Fibroblast of lung (primary cell): ENCODE data around the gene UBE2K. TPM values are rescaled to one million over a fixed set of nuclear protein-coding genes. Genes with fewer than 3 reads are reported as not detected.

ENCODE experiments used
- DNase-seq, 2 donors: peaks; one replicate each; pipeline versions ENCODE4 v3.0.0 to v3.0.0-alpha.2; 2010; ENCODE audit warnings: low read depth in 2 of 2
- H2AFZ ChIP-seq: 2 replicates; pipeline ENCODE4 v1.5.1; 2012; ENCODE audit warnings: low read length, control low read depth, inconsistent platforms
- H3K27ac ChIP-seq: 2 replicates; pipeline ENCODE4 v1.5.1; 2011; ENCODE audit warnings: low read length, control low read depth; ENCODE audit not compliant: insufficient read depth
- H3K27me3 ChIP-seq: 2 replicates; pipeline ENCODE4 v1.5.1; 2011; ENCODE audit warnings: mild to moderate bottlenecking, low read length; ENCODE audit not compliant: control insufficient read depth, insufficient read depth
- H3K36me3 ChIP-seq: 2 replicates; pipeline ENCODE4 v1.5.1; 2011; ENCODE audit warnings: low read length; ENCODE audit not compliant: control insufficient read depth, insufficient read depth
- H3K4me1 ChIP-seq: 2 replicates; pipeline ENCODE4 v1.5.1; 2011; ENCODE audit warnings: low read length; ENCODE audit not compliant: control insufficient read depth, insufficient read depth; ENCODE audit errors: extremely low read depth
- H3K4me2 ChIP-seq: 2 replicates; pipeline ENCODE4 v1.5.1; 2011; ENCODE audit warnings: low read length, control low read depth; ENCODE audit not compliant: insufficient read depth; ENCODE audit errors: extremely low read depth
- H3K4me3 ChIP-seq, 4 experiments: fragments of 200-600 bp in 1 of 4; sonication (generic) in 1 of 4; replicated peaks in 1 of 4; 2 replicates each; pipeline ENCODE4 v1.5.1; 2011 to 2016; ENCODE audit warnings: low read length in 4 of 4, low read depth in 3 of 4, mild to moderate bottlenecking in 3 of 4, control low read depth in 2 of 4, inconsistent platforms in 1 of 4, mixed read lengths in 1 of 4; ENCODE audit not compliant: insufficient read depth in 1 of 4; ENCODE audit errors: control extremely low read depth in 1 of 4
- H3K79me2 ChIP-seq: 2 replicates; pipeline ENCODE4 v1.5.1; 2012; ENCODE audit warnings: mild to moderate bottlenecking, low read length, inconsistent platforms; ENCODE audit not compliant: control insufficient read depth, insufficient read depth
- H3K9ac ChIP-seq: 2 replicates; pipeline ENCODE4 v1.5.1; 2011; ENCODE audit warnings: mild to moderate bottlenecking, low read length, control low read depth; ENCODE audit not compliant: insufficient read depth
- H3K9me3 ChIP-seq: 2 replicates; pipeline ENCODE4 v1.5.1; 2012; ENCODE audit warnings: low read depth, low read length; ENCODE audit not compliant: control insufficient read depth, insufficient read depth
- H4K20me1 ChIP-seq: 2 replicates; pipeline ENCODE4 v1.5.1; 2011; ENCODE audit warnings: low read length; ENCODE audit not compliant: control insufficient read depth, insufficient read depth; ENCODE audit errors: extremely low read depth
- EZH2 ChIP-seq: IDR thresholded peaks from 2 replicates; pipeline ENCODE4 v1.5.1; 2012; ENCODE audit warnings: low read length, control low read depth, mild to moderate bottlenecking; ENCODE audit errors: missing control alignments
- polyA plus RNA-seq, 2 donors: library from polyadenylated mRNA; depleted of rRNA in 1 of 2; stranded (reverse) in 1 of 2; unstranded in 1 of 2; fragments of >200 nt; gene quantifications; 2 replicates each; pipeline ENCODE4 v1.2.1, GENCODE V29; 2011 to 2012; ENCODE audit warnings: missing spikeins in 1 of 2
- total RNA-seq: library from RNA; depleted of rRNA; stranded (reverse); fragments of >200 nt; gene quantifications from 2 replicates; pipeline ENCODE4 v1.2.1, GENCODE V29; 2014
- TF ChIP-seq, protein P1 (sequence below), 2 donors: IDR thresholded peaks in 1 of 2; conservative IDR thresholded peaks in 1 of 2; 1 replicate in 1 of 2; 2 replicates in 1 of 2; pipeline ENCODE4 v1.5.1; 2011 to 2012; ENCODE audit warnings: low read length in 2 of 2, control low read depth in 1 of 2, inconsistent platforms in 1 of 2, low read depth in 1 of 2, mild to moderate bottlenecking in 1 of 2

UBE2K gene
- total and polyA plus RNA-seq, 2 donors (not counting 1 experiment from before 2014, with no cell fraction given) = 15.0 to 122 TPM

DNA sequence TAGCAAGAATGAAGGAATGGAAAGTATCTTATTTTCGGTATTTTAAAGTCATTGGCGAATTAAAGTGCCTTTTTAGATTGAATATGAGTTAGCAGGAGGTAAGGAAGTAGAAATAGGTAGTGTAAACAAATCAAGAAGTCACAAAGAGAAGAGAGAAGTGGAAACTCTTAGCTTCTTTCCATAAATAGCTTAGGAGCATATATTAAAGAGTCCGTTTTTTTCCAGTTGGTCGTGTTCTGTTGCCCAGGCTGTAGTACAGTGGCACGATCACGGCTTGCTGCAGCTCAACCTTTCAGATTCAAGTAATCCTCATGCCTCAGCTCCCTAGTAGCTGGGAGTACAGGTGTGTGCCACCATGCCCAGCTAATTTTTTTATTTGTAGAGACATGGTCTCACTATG lies 56.4 kb downstream of the UBE2K start:
- Histone ChIP-seq H3K4me1 (no peaks in the 10 kb centered on the region), H2AFZ (no peak overlapping the region), H4K20me1 (no peaks in the 10 kb centered on the region), H3K9me3 (no peaks in the 10 kb centered on the region), H3K4me3 (no peak overlapping the region), H3K4me2 (no peak overlapping the region), H3K36me3 (peaks cover 4% of the 10 kb centered on the region), H3K27ac (no peak overlapping the region), H3K9ac (no peak overlapping the region), H3K27me3 (no peaks in the 10 kb centered on the region), H3K79me2 (peaks cover under 1% of the 10 kb centered on the region)
- no peak for DNase-seq
- TF ChIP-seq, protein P1, sequence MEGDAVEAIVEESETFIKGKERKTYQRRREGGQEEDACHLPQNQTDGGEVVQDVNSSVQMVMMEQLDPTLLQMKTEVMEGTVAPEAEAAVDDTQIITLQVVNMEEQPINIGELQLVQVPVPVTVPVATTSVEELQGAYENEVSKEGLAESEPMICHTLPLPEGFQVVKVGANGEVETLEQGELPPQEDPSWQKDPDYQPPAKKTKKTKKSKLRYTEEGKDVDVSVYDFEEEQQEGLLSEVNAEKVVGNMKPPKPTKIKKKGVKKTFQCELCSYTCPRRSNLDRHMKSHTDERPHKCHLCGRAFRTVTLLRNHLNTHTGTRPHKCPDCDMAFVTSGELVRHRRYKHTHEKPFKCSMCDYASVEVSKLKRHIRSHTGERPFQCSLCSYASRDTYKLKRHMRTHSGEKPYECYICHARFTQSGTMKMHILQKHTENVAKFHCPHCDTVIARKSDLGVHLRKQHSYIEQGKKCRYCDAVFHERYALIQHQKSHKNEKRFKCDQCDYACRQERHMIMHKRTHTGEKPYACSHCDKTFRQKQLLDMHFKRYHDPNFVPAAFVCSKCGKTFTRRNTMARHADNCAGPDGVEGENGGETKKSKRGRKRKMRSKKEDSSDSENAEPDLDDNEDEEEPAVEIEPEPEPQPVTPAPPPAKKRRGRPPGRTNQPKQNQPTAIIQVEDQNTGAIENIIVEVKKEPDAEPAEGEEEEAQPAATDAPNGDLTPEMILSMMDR (conservative IDR thresholded peaks at IDR 0.05 in 1 of 2, IDR thresholded peaks at IDR 0.05 in 1 of 2; ENCODE audit: low read depth in 1 of 2, low read length in 2 of 2) = no peak
- no peak for TF ChIP-seq EZH2

DNA sequence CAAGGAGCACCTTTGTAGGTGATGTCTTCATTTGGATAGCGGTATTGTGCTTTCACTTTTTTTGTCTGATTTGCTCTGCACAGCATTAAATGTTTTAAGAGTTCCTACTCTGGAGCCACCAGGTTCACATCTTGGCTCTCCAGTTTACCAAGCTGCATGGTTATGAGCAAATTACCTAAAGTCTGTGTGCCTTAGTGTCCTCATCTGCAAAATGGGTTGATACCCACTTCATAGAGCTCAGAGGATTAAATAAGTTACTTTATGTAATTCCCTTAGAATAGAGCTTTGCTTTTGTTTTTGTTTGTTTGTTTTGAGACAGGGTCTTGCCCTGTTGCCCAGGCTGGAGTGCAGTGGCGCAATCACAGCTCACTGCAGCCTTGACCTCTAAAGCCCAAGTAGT lies 58.2 kb downstream of the UBE2K start:
- Histone ChIP-seq H3K9ac (no peak overlapping the region), H3K27ac (no peak overlapping the region), H3K79me2 (no peaks in the 10 kb centered on the region), H3K4me2 (no peak overlapping the region), H3K27me3 (no peaks in the 10 kb centered on the region), H4K20me1 (no peaks in the 10 kb centered on the region), H3K4me3 (no peak overlapping the region), H3K9me3 (no peaks in the 10 kb centered on the region), H3K36me3 (peaks cover 4% of the 10 kb centered on the region), H2AFZ (no peak overlapping the region), H3K4me1 (no peaks in the 10 kb centered on the region)
- no peak for TF ChIP-seq EZH2
- TF ChIP-seq, protein P1 (conservative IDR thresholded peaks at IDR 0.05 in 1 of 2, IDR thresholded peaks at IDR 0.05 in 1 of 2; ENCODE audit: low read depth in 1 of 2, low read length in 2 of 2) = no peak
- DNase-seq = no peak

DNA sequence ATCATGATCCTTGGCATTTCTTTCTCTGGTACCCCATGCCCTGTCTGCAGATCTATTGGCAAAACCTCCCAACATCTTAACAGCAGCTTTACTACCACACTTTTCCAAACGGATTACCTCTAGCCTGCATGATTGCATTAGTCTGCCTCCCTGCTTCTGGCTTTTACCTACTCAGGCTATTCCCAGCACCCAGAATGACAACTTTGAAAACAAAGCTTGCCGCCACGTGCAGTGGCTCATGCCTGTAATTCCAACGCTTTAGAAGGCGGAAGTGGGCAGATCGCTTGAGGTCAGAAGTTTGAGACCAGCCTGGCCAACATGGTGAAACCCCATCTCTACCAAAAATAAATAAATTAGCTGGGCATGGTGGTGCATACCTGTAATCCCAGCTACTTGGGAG lies 60.2 kb downstream of the UBE2K start:
- no peaks in the 10 kb centered on the region for H3K9me3 ChIP-seq
- H3K27ac ChIP-seq = no peak overlapping the region
- H4K20me1 ChIP-seq = no peaks in the 10 kb centered on the region
- H3K27me3 ChIP-seq = no peaks in the 10 kb centered on the region
- no peaks in the 10 kb centered on the region for H3K79me2 ChIP-seq
- no peak overlapping the region for H3K4me3 ChIP-seq
- TF ChIP-seq, protein P1 (conservative IDR thresholded peaks at IDR 0.05 in 1 of 2, IDR thresholded peaks at IDR 0.05 in 1 of 2; ENCODE audit: low read depth in 1 of 2, low read length in 2 of 2) = no peak
- TF ChIP-seq EZH2 = no peak
- H3K4me1 ChIP-seq = no peaks in the 10 kb centered on the region
- no peak overlapping the region for H3K4me2 ChIP-seq
- DNase-seq = no peak
- no peak overlapping the region for H3K9ac ChIP-seq
- H3K36me3 ChIP-seq = peaks cover 4% of the 10 kb centered on the region
- H2AFZ ChIP-seq = no peak overlapping the region
